Adrenal gland (tissue), 12 donors: ENCODE data around the gene PEAK1. TPM values are rescaled to one million over a fixed set of nuclear protein-coding genes. Genes with fewer than 3 reads are reported as not detected.

Experiments used
- DNase-seq, 7 donors: peaks; one replicate each; pipeline ENCODE4 v3.0.0-alpha.2; 2019 to 2020
- H3K27ac ChIP-seq, 5 donors: fragments of 200-600 bp; sonication (generic) in 4 of 5; 1 replicate in 3 of 5; 2 replicates in 2 of 5; pipeline versions ENCODE4 v1.5.1 to v1.8.0; 2016 to 2020; ENCODE audit warnings: mild to moderate bottlenecking in 1 of 5
- H3K27me3 ChIP-seq: fragments of 200-600 bp; 2 replicates; pipeline ENCODE4 v1.8.0; 2021
- H3K36me3 ChIP-seq, 2 donors: fragments of 200-600 bp; replicated peaks in 1 of 2; 1 replicate in 1 of 2; 2 replicates in 1 of 2; pipeline versions ENCODE4 v1.5.1 to v1.8.0; 2018 to 2022
- H3K4me1 ChIP-seq, 2 donors: fragments of 200-600 bp; replicated peaks in 1 of 2; 1 replicate in 1 of 2; 2 replicates in 1 of 2; pipeline versions ENCODE4 v1.5.1 to v1.8.0; 2018 to 2021
- H3K4me3 ChIP-seq, 4 donors: fragments of 200-600 bp; sonication (generic) in 3 of 4; one replicate each; pipeline ENCODE4 v1.5.1; 2016 to 2018
- H3K9me3 ChIP-seq, 3 donors: fragments of 200-600 bp; sonication (generic) in 1 of 3; replicated peaks in 1 of 3; 1 replicate in 2 of 3; 2 replicates in 1 of 3; pipeline versions ENCODE4 v1.5.1 to v1.8.0; 2016 to 2021
- CTCF ChIP-seq, 6 experiments: fragments of 450-650 bp in 4 of 6; fragments of 200-600 bp in 2 of 6; sonication (generic) in 1 of 6; IDR thresholded peaks; 1 replicate in 5 of 6; 2 replicates in 1 of 6; pipeline versions ENCODE4 v1.5.1 to v1.8.0; 2016 to 2021; ENCODE audit warnings: antibody characterized with exemption in 6 of 6, mild to moderate bottlenecking in 2 of 6, moderate library complexity in 1 of 6
- POLR2A ChIP-seq, 2 donors: fragments of 450-650 bp; IDR thresholded peaks; one replicate each; pipeline ENCODE4 v1.6.1; 2017; ENCODE audit warnings: antibody characterized with exemption in 2 of 2, mild to moderate bottlenecking in 2 of 2, moderate library complexity in 1 of 2
- WGBS, 4 donors: extraction: QIAGEN DNeasy Blood & Tissue Kit in 2 of 4; methylation state at CpG; one replicate each; pipeline versions ENCODE4 v1.1.5 to v1.1.7; 2013 to 2017; 5-methylcytosine and 5-hydroxymethylcytosine counted together
- intact Hi-C, 2 donors: fragments of 100-400 bp; cut with DNase I; formaldehyde crosslinking; loops; one replicate each; pipeline versions ENCODE4 v1.14.1 to v1.15.0; 2022 to 2023
- polyA plus RNA-seq, 3 donors: library from polyadenylated mRNA; stranded (reverse); fragments of 200-250 nt in 2 of 3; fragments of 350-450 nt in 1 of 3; fragmentation: Illumina TruSeq in 1 of 3; extraction: RNeasy Lipid Tissue Mini Kit (QIAGEN cat#74804) in 1 of 3; gene quantifications; one replicate each; pipeline ENCODE4 v1.2.3, GENCODE V29; 2013 to 2014
- total RNA-seq, 9 donors: library from RNA; depleted of rRNA in 4 of 9; stranded (reverse); fragments of >200 nt in 4 of 9; fragments of 120-200 nt in 1 of 9; fragmentation: NEBNext Ultra II Directional in 1 of 9; extraction: Animal tissue kit (Norgen Biotek cat#: 25700) in 1 of 9; gene quantifications; one replicate each; pipeline versions ENCODE4 v1.1.0 to v1.2.4, GENCODE V29; 2013 to 2023
- donor health status: healthy with polysubstance abuse.
- donor health status: Bipolar disorder and iron deficiency.
- donor health status: DM: yes; HTN: yes; CAD: no.
- donor health status: DM: no; HTN: no; CAD: no.
- donor health status: DM: no; HTN: no; CAD: no.
- donor health status: DM: yes; HTN: yes; CAD: no.

PEAK1 gene
- total and polyA plus RNA-seq, 12 donors, result 3.1 to 68.4 (median 26.4) TPM

DNA sequence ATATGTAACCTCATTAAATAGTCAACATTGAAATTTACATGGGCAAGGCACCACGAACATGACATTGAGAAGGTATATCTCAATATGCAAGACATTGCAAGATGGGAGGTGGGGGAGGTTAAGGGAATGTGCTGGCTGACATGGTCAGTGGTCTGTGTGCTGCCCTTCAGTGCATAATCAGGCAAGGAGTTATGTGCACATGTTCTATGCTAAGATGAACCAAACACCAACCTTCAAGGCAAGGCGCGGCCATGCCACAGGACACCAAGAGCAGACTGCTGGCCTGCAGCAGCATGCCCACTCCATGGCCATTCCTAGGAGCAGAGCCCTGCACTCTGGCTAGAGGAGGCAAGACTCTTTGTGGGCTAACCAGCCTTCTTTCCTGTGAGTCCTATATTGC lies 308.1 kb downstream of the PEAK1 start:
- Histone ChIP-seq H3K36me3 (peaks cover 0 to 8% of the 10 kb centered on the region in 2 donors), H3K4me1 (peaks cover 0 to 9% of the 10 kb centered on the region in 2 donors), H3K27ac (no peak overlapping the region), H3K27me3 (no peaks in the 10 kb centered on the region), H3K9me3 (no peaks in the 10 kb centered on the region), H3K4me3 (no peak overlapping the region)
- DNase-seq, result no peak
- TF ChIP-seq CTCF (IDR thresholded peaks at IDR 0.05) (no peak), POLR2A (IDR thresholded peaks at IDR 0.05) (no peak)
- WGBS, 4 donors, result 95 to 98% (median 97%) methylated on average over 3 of the region's 3 CpGs
- intact Hi-C loops, result loop anchor here in 1 of 2 donors (10.0 kb wide), 2 partner anchors 383 to 433 kb away; no protein-coding TSS in a partner anchor

GRCh38 chr15:77107531-77108355 lies 312.2 kb downstream of the PEAK1 start:
- no peak for TF ChIP-seq POLR2A (IDR thresholded peaks at IDR 0.05)
- peak; percentile 24 to 63 (median 52) for TF ChIP-seq CTCF (IDR thresholded peaks at IDR 0.05)
- no peaks in the 10 kb centered on the region for H3K36me3 ChIP-seq
- peaks cover 0 to 10% of the 10 kb centered on the region in 2 donors for H3K4me1 ChIP-seq
- intact Hi-C loops, result no loop called here
- no peaks in the 10 kb centered on the region for H3K9me3 ChIP-seq
- H3K4me3 ChIP-seq, result no peak overlapping the region
- H3K27ac ChIP-seq, result peak overlapping the region in 1 of 5 donors; percentile 3
- no peaks in the 10 kb centered on the region for H3K27me3 ChIP-seq
- peak; percentile 34 to 83 (median 50) for DNase-seq
- WGBS, 4 donors, result 46 to 65% (median 62%) methylated on average over 7 to 9 of the region's 9 CpGs

DNA sequence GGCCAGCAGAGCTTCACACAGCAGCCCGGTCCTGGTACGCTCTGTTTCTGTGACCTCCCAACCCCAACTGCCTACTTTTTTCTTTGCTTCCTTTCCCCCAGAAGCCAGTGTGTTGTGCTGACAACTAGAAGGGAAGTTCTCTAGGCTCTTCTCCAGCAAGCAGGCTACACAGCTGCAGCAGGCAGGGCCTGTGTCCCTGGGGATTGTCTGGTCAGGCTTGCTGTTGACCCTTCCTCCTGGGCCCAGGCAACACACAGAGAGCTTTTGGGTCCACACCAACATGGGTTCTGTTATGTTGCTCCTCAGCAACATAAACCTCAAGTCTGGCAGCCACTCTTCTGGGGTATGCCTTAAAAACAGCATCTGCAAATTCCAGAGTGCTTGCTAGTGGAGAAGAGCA lies 312.8 kb downstream of the PEAK1 start:
- intact Hi-C loops, result no loop called here
- H3K4me3 ChIP-seq, result no peak overlapping the region
- peak in 4 of 7 donors; percentile 7 to 56 (median 26) for DNase-seq
- WGBS, 4 donors, result 72 to 88% (median 75%) methylated on average over 2 of the region's 2 CpGs
- peaks cover 0 to 10% of the 10 kb centered on the region in 2 donors for H3K4me1 ChIP-seq
- H3K36me3 ChIP-seq, result no peaks in the 10 kb centered on the region
- H3K9me3 ChIP-seq, result no peaks in the 10 kb centered on the region
- no peaks in the 10 kb centered on the region for H3K27me3 ChIP-seq
- H3K27ac ChIP-seq, result peak overlapping the region in 2 of 5 donors; percentile 32 to 36
- TF ChIP-seq POLR2A (IDR thresholded peaks at IDR 0.05) (no peak), CTCF (IDR thresholded peaks at IDR 0.05) (no peak)

DNA sequence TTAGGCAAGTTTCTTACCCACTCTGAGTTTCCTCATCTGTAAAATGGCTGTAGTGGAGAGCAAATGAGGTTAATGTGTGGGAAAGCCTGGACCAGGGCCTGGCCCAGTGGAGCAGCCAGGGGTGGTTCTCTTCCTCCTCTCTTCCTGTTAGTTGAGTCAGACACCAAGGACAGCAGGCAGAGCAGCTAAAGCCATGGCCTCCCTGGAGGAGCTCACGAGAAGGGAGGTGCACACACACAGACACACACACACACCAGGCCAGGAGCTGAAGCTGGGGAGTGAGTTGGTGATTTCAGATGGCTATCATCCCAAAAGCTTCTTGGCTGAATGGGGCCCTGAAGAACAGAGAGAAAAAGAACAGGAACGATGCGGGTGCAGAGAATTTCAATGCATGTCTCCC lies 315.7 kb downstream of the PEAK1 start:
- DNase-seq, result peak in 3 of 7 donors; percentile 7 to 38 (median 20)
- no peak overlapping the region for H3K4me3 ChIP-seq
- no peaks in the 10 kb centered on the region for H3K27me3 ChIP-seq
- no peak for TF ChIP-seq CTCF (IDR thresholded peaks at IDR 0.05)
- no peak for TF ChIP-seq POLR2A (IDR thresholded peaks at IDR 0.05)
- peaks cover 0 to 10% of the 10 kb centered on the region in 2 donors for H3K4me1 ChIP-seq
- H3K9me3 ChIP-seq, result no peaks in the 10 kb centered on the region
- H3K27ac ChIP-seq, result no peak overlapping the region
- H3K36me3 ChIP-seq, result no peaks in the 10 kb centered on the region
- WGBS, 4 donors, result 70 to 84% (median 77%) methylated on average over 3 of the region's 3 CpGs
- intact Hi-C loops, result no loop called here
